Effector memory CD8-positive, alpha-beta T cell (primary cell): ENCODE results near the gene ASPG.
A peak's percentile ranks its signal among the peaks of the same experiment; 100 is the strongest.

Experiments
- ATAC-seq: fragments of 150-1000 bp; cut with Tn5 transposase; replicated peaks from 2 replicates; pipeline ENCODE4 v1.10.0; 2021; ENCODE audit warnings: mild to moderate bottlenecking, moderate library complexity
- DNase-seq, 3 experiments: peaks; one replicate each; pipeline ENCODE4 v3.0.0; 2021
- H3K27ac Mint-ChIP-seq, 2 donors: one replicate each; pipeline ENCODE4 v1.8.0; 2022; ENCODE audit warnings: mild to moderate bottlenecking in 2 of 2, mixed read lengths in 2 of 2, moderate library complexity in 2 of 2
- H3K27me3 Mint-ChIP-seq, 2 donors: one replicate each; pipeline ENCODE4 v1.8.0; 2022; ENCODE audit warnings: mixed read lengths in 2 of 2
- H3K36me3 Mint-ChIP-seq: one replicate; pipeline ENCODE4 v1.8.0; 2022; ENCODE audit warnings: mild to moderate bottlenecking, moderate library complexity, mixed read lengths; ENCODE audit not compliant: insufficient read depth
- H3K4me1 Mint-ChIP-seq, 2 donors: one replicate each; pipeline ENCODE4 v1.8.0; 2022; ENCODE audit warnings: low read depth in 2 of 2, mixed read lengths in 2 of 2
- H3K4me3 Mint-ChIP-seq, 2 donors: one replicate each; pipeline ENCODE4 v1.8.0; 2022; ENCODE audit warnings: mild to moderate bottlenecking in 2 of 2, mixed read lengths in 2 of 2, moderate library complexity in 2 of 2
- H3K9me3 Mint-ChIP-seq, 2 donors: one replicate each; pipeline ENCODE4 v1.8.0; 2022; ENCODE audit warnings: mixed read lengths in 2 of 2

The ASPG gene

DNA sequence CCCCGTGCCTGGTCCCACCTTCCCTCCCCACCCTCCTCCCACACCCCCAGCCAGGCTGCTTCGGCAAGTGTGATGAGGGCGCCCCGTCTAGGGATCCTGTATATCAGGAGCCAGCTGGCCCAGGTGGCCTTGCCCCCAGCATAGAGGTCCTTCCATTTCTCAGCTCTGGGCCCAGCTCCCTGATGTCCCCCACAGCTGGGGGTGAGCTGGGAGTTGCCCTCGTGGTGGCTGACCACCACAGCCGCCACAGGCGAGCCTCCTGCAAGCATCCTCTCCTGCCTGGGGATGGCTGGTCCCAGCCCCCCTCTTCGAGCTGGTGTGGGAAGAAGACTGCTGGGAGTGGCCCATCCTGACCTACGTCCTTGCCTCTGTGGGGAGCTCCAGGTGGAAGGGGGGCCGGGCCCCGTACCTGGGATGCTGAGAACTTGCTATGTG is 7.4 kb downstream of the ASPG start:
- H3K4me3 Mint-ChIP-seq = no peak overlapping the region
- peaks cover 4 to 5% of the 10 kb centered on the region in 2 donors for H3K4me1 Mint-ChIP-seq
- DNase-seq = no peak
- ATAC-seq = no peak
- H3K27ac Mint-ChIP-seq = no peak overlapping the region
- no peaks in the 10 kb centered on the region for H3K9me3 Mint-ChIP-seq
- H3K36me3 Mint-ChIP-seq = peaks cover 3% of the 10 kb centered on the region
- H3K27me3 Mint-ChIP-seq = peaks cover 0 to 12% of the 10 kb centered on the region in 2 donors

DNA sequence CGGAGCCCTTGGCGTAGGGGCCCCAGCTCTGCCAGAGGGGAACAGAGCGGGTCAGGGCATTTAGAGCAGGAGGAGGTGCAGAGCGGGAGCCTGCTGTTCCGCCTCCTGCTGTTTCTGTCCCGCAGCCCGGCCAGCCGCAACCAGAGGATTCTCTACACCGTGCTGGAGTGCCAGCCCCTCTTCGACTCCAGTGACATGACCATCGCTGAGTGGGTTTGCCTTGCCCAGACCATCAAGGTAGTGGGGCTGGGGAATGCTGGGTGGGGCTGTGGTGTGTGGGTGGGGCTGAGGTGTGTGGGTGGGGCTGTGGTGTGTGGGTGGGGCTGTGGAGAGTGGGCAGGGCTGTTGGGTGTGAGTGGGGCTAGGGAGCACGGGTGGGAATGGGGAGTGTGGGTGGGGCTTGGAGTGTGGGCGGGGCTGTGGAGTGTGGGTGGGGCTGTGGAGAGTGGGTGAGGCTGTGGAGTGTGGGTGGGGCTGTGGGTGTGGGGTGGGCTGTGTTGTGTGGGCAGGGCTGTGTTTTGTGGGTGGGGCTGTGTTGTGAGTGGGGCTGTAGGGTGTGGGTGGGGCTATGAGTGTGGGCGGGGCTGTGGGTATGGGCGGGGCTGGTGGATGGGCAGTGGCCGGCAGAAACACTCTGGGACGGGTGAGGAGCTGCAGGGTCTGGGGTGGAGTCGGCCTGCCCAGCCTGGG is 8.0 kb downstream of the ASPG start:
- ATAC-seq (peak; percentile 50), DNase-seq (no peak)
- Mint-ChIP-seq H3K27me3 (peaks cover 0 to 12% of the 10 kb centered on the region in 2 donors), H3K27ac (no peak overlapping the region), H3K9me3 (no peaks in the 10 kb centered on the region), H3K4me1 (peaks cover 4 to 5% of the 10 kb centered on the region in 2 donors), H3K4me3 (no peak overlapping the region), H3K36me3 (peaks cover 3% of the 10 kb centered on the region)

DNA sequence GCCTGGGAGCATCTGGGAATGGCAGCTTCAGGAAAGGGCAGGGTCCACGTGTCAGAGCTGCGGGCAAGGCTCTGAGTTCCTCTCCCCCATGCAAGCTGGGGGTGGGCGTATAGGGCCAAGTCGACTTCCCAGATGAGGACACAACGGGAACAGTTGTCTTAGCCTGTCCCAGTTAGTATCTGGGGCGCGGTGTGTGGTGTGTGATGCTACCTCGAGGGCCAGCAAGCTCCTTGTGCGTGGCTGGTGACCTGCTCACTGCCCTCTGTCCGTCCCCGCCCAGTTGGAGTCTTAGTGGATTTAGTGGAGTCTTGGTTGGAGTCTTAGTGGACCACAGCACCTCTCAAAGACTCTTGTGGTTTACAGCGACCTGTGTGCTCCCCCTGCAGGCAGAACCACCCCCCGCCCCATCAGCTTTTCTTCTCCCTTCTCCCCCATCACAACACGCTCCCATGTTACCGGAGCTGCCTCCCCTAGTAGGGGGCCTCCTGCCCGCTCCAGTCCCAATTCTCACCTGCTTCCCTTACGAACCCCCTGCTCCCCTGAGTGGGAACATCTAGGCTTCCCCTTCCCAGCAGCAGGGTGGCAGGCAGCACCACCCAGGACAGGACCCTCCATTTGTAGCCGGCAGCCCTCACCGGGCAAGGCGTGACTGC is 8.7 kb downstream of the ASPG start:
- Mint-ChIP-seq H3K4me1 (peaks cover 4 to 5% of the 10 kb centered on the region in 2 donors), H3K27ac (no peak overlapping the region), H3K36me3 (peaks cover 3% of the 10 kb centered on the region), H3K4me3 (peak overlapping the region; percentile 39 to 50), H3K9me3 (no peaks in the 10 kb centered on the region), H3K27me3 (peaks cover 0 to 12% of the 10 kb centered on the region in 2 donors)
- ATAC-seq (no peak), DNase-seq (peak in 1 of 3 experiments; percentile 15)

DNA sequence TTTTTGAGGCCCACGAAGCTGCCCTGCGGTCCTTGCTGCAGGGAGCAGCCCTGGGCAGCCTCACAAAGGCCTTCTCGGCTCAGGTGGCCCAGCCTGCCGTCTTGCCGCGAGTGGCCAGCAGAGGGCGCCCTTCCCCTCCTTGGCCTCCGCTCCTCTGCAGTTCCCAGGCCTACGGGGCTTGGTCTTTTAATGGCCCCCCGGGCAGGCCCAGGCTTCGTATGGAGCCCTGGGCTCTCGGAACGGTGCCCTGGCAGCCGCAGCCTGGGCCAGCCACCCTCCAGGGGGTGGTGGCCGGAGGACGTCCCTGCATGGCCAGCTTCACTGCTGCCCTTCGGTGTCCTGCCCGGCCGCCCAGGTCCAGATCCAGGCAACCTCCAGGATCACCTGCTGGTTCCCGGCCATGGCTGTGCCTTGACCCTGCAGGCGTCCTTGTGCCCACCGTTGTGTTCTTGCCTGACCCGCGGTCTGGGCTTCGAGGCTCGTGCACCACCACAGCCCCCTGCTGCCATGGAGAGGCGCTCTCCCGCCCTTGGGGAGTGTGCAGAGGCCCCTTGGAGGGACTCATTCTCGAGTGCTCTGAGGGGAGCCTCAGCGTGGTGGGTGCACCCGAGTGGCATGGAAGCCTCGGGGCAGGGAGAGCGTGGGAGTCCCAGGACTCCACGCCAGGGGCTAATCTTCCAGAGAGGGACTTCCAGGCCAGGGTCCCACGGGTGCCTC is 9.4 kb downstream of the ASPG start:
- DNase-seq = peak; percentile 67 to 74 (median 70)
- Mint-ChIP-seq H3K4me1 (peaks cover 4 to 5% of the 10 kb centered on the region in 2 donors), H3K9me3 (no peaks in the 10 kb centered on the region), H3K36me3 (peaks cover 3% of the 10 kb centered on the region), H3K27ac (no peak overlapping the region), H3K27me3 (peaks cover 0 to 12% of the 10 kb centered on the region in 2 donors), H3K4me3 (peak overlapping the region; percentile 39 to 50)
- peak; percentile 77 for ATAC-seq

DNA sequence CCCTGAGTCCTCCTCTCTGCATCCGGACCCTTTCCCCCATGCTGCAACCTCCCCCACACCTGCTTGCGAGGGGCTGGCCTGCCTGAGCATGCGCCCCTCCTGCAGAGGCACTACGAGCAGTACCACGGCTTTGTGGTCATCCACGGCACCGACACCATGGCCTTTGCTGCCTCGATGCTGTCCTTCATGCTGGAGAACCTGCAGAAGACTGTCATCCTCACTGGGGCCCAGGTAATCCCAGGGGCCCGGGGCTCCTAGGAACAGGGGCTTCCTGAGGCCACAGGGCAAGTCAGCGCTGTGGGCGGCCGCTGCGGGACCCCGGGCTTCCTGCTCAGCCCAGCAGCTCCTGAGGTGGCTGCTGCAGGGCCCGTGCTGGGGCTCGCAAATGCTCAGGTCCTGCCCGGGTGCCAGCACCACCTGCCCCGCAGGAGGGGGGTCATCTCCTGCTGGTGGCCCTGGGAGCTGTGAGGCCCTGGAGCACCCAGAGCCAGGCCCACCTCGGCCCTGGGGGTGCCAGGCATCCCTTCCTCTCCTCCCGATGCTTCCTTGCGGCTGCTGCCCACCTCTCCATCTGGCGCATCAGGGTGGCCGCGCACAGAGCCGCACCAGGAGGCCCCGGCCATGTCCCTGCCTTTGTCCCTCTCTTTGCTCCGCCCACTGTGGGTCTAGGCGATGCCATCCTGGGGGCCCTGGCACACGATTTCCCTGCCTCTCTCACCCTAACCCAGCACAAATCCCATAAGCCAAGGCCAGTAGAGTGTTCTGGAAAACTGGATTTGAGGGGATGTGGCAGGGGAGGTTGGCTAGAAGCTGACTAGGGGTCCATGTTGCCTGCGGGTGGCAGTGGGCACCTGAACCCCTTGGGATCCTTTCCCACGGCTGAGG is 10.2 kb downstream of the ASPG start:
- ATAC-seq = no peak
- H3K27me3 Mint-ChIP-seq = peaks cover 0 to 12% of the 10 kb centered on the region in 2 donors
- peaks cover 3% of the 10 kb centered on the region for H3K36me3 Mint-ChIP-seq
- H3K9me3 Mint-ChIP-seq = no peaks in the 10 kb centered on the region
- no peak for DNase-seq
- H3K4me1 Mint-ChIP-seq = peaks cover 4 to 5% of the 10 kb centered on the region in 2 donors
- peak overlapping the region in 1 of 2 donors; percentile 58 for H3K27ac Mint-ChIP-seq
- H3K4me3 Mint-ChIP-seq = no peak overlapping the region

DNA sequence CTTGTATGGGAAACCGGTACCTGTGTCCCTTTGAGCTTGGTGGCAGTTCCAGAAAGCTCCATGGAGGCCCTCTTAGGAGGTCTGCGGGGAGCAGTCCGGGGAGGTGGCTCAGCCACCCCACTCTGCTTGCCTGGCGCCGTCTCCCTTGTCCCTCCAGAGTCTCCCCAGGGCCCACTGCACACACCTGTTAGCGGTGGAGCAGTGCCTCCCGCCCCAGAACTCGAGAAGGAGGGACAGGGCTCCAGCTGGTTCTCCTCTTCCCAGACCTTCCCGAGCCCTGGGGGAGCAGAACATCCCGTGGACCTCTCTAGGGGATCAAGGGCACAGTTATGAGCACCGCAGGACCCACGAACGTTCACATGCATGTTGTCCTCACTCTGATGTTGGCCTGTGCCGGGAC is 10.8 kb downstream of the ASPG start:
- peaks cover 4 to 5% of the 10 kb centered on the region in 2 donors for H3K4me1 Mint-ChIP-seq
- no peaks in the 10 kb centered on the region for H3K9me3 Mint-ChIP-seq
- H3K27ac Mint-ChIP-seq = peak overlapping the region in 1 of 2 donors; percentile 58
- DNase-seq (no peak), ATAC-seq (no peak)
- no peak overlapping the region for H3K4me3 Mint-ChIP-seq
- peaks cover 0 to 12% of the 10 kb centered on the region in 2 donors for H3K27me3 Mint-ChIP-seq
- H3K36me3 Mint-ChIP-seq = peaks cover 3% of the 10 kb centered on the region

DNA sequence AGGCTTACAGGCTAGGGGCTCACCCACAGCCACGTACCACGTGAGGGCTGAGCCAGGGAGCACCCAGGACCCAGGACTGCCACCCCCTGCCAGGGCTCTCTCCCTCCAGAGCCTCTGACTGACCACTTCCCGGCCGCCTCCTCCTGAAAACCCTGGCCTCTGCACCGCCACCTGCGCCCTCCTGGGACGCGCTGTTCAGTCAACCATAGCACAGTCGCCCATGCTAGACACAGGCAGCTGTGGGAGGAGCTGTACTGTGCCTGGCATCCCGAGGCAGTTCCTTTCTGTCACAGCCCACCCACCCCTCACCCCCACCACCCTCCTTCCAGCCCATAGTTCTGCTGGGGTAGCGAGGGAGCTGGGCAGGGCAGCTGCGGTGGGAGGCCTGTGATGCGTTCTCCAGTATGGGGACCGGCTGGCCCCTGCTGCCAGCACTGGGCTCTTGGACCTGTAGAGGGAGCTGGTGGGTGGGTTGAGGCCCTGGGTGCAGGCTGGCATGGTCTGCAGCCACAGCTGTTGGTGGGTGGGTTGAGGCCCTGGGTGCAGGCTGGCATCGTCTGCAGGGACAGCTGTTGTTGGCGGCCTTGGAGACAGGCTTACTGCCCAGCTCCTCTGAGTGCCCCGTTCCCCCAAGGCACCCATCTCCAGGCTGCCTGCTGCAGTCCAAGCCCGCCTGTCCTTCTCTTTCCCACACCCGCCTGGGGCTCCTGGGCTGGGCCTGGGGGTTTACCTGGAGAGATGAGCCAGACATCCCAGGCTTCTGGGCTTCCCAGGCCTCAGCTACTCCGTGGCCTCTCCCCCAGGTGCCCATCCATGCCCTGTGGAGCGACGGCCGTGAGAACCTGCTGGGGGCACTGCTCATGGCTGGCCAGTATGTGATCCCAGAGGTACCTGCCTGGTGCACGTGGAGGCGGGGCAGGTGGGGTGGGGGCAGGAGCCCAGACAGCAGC is 11.5 kb downstream of the ASPG start:
- peaks cover 4 to 5% of the 10 kb centered on the region in 2 donors for H3K4me1 Mint-ChIP-seq
- ATAC-seq (no peak), DNase-seq (no peak)
- no peaks in the 10 kb centered on the region for H3K9me3 Mint-ChIP-seq
- H3K27me3 Mint-ChIP-seq = peaks cover 0 to 12% of the 10 kb centered on the region in 2 donors
- H3K36me3 Mint-ChIP-seq = peaks cover 3% of the 10 kb centered on the region
- H3K4me3 Mint-ChIP-seq = no peak overlapping the region
- no peak overlapping the region for H3K27ac Mint-ChIP-seq

DNA sequence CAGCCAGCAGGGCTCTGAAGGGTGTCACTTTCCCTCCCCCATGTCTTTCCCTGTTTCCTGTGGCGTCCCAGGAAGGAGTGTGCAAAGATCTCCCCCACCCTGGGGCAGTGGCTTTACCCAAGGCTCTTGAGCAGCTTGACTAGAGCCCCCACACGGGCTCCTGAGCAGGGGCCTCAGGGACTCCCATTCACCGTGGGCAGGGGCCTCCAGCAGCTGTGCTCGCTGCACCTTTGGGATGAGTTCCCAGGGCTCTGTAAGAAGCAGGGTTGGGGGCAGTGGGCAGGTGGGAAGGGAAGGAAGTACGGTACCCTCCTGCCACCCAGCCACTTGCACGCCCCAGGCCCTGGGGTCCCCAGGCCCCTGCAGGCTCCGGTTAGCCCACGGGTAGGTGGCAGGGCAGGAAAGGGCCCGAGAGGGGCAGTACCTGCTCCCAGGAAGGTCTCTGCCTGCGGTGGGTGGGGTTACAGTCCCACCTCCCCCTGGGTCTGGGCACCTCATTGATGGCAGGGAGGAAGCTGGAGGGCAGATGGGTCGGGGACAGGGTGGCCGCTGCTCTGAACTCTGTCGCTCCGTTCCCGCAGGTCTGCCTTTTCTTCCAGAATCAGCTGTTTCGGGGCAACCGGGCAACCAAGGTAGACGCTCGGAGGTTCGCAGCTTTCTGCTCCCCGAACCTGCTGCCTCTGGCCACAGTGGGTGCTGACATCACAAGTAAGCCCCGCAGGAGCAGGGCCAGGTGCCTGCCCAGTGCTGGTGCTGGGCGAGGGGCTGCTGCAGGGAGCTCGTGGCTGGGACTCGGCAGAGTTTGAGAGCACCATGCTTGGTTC is 13.0 kb downstream of the ASPG start:
- no peak overlapping the region for H3K27ac Mint-ChIP-seq
- peaks cover 4 to 5% of the 10 kb centered on the region in 2 donors for H3K4me1 Mint-ChIP-seq
- no peak for DNase-seq
- H3K9me3 Mint-ChIP-seq = no peaks in the 10 kb centered on the region
- ATAC-seq = no peak
- H3K27me3 Mint-ChIP-seq = peaks cover 0 to 12% of the 10 kb centered on the region in 2 donors
- H3K4me3 Mint-ChIP-seq = no peak overlapping the region
- H3K36me3 Mint-ChIP-seq = peaks cover 3% of the 10 kb centered on the region

DNA sequence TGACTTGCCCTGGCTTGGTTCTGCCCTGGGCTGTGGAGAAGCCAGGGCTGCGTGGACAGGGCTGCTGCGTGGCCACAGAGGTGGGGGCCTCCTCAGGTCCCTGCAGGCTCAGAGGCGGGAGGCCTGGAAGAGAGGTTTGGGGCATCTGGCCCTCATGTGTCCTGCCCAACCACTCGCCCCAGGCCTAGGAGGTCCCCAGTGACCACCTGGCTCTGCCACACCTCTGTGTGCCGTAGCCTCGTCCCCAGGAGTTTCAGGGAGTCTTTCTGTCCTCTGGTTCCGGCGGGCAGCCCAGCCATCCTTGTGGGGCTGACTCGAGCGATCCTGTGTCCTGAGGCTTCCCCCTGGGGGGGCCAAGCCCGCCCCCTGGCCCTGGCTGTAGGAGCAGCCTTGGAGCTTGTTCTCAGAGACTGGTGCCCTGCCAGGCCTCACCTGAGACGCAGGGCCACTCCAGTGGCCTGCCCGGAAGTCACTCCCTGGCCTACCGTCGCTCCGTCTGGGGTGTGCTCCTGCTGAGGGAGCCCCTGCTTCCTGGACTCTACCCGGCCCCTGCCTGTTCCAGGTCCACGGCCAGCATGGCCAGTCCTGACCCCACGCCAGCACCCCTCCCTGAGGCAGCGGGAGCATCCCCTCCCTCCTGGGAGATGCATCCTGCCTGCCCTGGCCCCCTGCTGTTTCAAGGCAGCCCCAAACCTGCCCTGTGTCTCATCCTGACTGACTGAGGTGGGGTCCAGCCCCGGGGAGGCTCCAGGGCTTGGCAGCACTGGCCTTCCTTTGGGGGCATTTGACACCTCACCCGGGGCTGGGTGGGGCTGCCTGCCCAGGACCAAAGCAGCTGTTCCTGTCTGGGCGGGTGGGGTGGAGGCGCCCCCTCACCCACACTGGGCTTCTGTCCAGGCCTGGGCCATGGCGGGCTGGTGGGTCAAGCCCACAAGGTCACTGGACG is 13.9 kb downstream of the ASPG start:
- H3K27ac Mint-ChIP-seq = no peak overlapping the region
- H3K9me3 Mint-ChIP-seq = no peaks in the 10 kb centered on the region
- peaks cover 3% of the 10 kb centered on the region for H3K36me3 Mint-ChIP-seq
- H3K4me1 Mint-ChIP-seq = peaks cover 3% of the 10 kb centered on the region in 2 donors
- DNase-seq (no peak), ATAC-seq (no peak)
- H3K27me3 Mint-ChIP-seq = peaks cover 0 to 12% of the 10 kb centered on the region in 2 donors
- no peak overlapping the region for H3K4me3 Mint-ChIP-seq

DNA sequence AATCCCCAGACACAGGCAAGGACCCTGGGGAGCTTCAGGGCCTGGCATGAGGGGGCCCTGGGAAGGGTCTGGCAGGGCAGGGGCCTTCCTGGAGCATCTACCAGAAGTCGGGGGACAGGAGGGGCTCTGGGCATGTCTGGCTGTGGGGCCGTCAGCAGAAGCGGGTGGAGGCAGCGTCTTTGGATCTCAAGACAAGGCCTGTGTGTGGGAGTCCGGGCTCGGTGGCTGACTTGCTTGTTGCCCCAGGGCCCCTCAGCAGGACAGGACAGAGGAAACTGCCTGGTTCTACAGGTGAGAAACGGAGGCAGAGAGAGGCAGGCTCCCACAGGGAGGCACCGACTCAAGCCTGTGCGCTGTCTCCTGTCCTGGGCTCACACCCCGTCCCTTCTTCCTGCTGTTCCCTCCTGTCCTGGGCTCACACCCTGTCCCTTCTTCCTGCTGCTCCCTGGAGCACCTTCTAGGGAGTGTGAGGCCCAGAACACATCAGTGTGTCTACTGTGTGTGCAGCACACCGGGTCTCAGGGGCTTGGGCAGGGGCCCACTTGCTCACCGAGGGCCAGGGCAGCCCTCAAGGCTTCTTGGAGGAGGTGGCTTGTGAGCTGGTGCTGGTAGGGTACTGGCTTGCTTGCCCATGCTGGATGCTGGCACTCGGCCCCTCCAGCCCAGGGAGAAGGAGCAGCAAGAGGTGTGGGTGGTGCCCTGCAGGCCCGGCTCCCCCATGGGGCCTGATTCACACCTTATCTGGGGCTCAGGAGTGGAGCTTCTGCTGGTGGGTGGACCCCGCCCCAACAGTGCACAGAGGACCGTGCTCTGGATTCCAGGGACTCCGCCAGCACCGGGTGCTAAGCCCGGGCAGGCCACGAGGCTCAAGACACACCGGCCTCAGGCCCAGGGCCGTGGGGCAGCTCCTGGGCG is 14.9 kb downstream of the ASPG start:
- Mint-ChIP-seq H3K9me3 (no peaks in the 10 kb centered on the region), H3K4me1 (peaks cover 0 to 2% of the 10 kb centered on the region in 2 donors), H3K27ac (no peak overlapping the region), H3K36me3 (no peaks in the 10 kb centered on the region), H3K4me3 (no peak overlapping the region), H3K27me3 (peaks cover 0 to 10% of the 10 kb centered on the region in 2 donors)
- ATAC-seq (no peak), DNase-seq (no peak)
